Liver (tissue), 9 donors: ENCODE data around the gene RPA3. TPM values are rescaled to one million over a fixed set of nuclear protein-coding genes. Genes with fewer than 3 reads are reported as not detected.
A peak's percentile ranks its signal among the peaks of the same experiment; 100 is the strongest.

Experiments used
- DNase-seq: peaks from one replicate; pipeline ENCODE4 v3.0.0-alpha.2; 2017; ENCODE audit warnings: low spot score
- H3K27ac ChIP-seq, 2 donors: one replicate each; pipeline ENCODE4 v1.7.0; 2013; ENCODE audit warnings: inconsistent platforms in 2 of 2, low read length in 2 of 2, control low read depth in 1 of 2, low read depth in 1 of 2, mild to moderate bottlenecking in 1 of 2
- H3K27me3 ChIP-seq, 4 donors: one replicate each; pipeline versions ENCODE4 v1.6.1 to v1.7.0; 2013; ENCODE audit warnings: low read length in 3 of 4, inconsistent platforms in 1 of 4, mild to moderate bottlenecking in 1 of 4, moderate library complexity in 1 of 4; ENCODE audit not compliant: control insufficient read depth in 4 of 4, insufficient read depth in 4 of 4
- H3K36me3 ChIP-seq, 4 donors: one replicate each; pipeline versions ENCODE4 v1.6.1 to v1.7.0; 2013; ENCODE audit warnings: low read length in 3 of 4, mild to moderate bottlenecking in 3 of 4, low read depth in 1 of 4, moderate library complexity in 1 of 4; ENCODE audit not compliant: control insufficient read depth in 4 of 4, insufficient read depth in 3 of 4
- H3K4me1 ChIP-seq, 4 donors: one replicate each; pipeline versions ENCODE4 v1.6.1 to v1.7.0; 2013; ENCODE audit warnings: low read length in 3 of 4, mild to moderate bottlenecking in 3 of 4, moderate library complexity in 1 of 4; ENCODE audit not compliant: control insufficient read depth in 4 of 4, insufficient read depth in 4 of 4
- H3K4me3 ChIP-seq, 3 donors: one replicate each; pipeline versions ENCODE4 v1.6.1 to v1.7.0; 2013; ENCODE audit warnings: low read length in 3 of 3, control low read depth in 1 of 3, low read depth in 1 of 3, mild to moderate bottlenecking in 1 of 3
- H3K9ac ChIP-seq, 2 donors: one replicate each; pipeline ENCODE4 v1.7.0; 2013; ENCODE audit warnings: low read length in 2 of 2, mild to moderate bottlenecking in 2 of 2, moderate library complexity in 2 of 2, control low read depth in 1 of 2, low read depth in 1 of 2
- H3K9me3 ChIP-seq, 4 donors: one replicate each; pipeline versions ENCODE4 v1.6.1 to v1.7.0; 2013; ENCODE audit warnings: low read length in 3 of 4; ENCODE audit not compliant: control insufficient read depth in 4 of 4
- EGR1 ChIP-seq, 2 donors: IDR thresholded peaks; 2 replicates each; pipeline ENCODE4 v1.6.1; 2016 to 2018; ENCODE audit warnings: antibody characterized with exemption in 2 of 2, low read depth in 2 of 2
- FOXA1 ChIP-seq: IDR thresholded peaks from 2 replicates; pipeline ENCODE4 v1.6.1; 2016; ENCODE audit warnings: antibody characterized with exemption
- FOXA2 ChIP-seq: IDR thresholded peaks from 2 replicates; pipeline ENCODE4 v1.6.1; 2016; ENCODE audit warnings: antibody characterized with exemption
- GABPA ChIP-seq, 2 donors: IDR thresholded peaks in 1 of 2; conservative IDR thresholded peaks in 1 of 2; 2 replicates each; pipeline ENCODE4 v1.6.1; 2016; ENCODE audit warnings: antibody characterized with exemption in 2 of 2, mild to moderate bottlenecking in 1 of 2, moderate library complexity in 1 of 2
- HNF4A ChIP-seq, 2 donors: conservative IDR thresholded peaks; 2 replicates each; pipeline ENCODE4 v1.6.1; 2016; ENCODE audit warnings: antibody characterized with exemption in 2 of 2, mild to moderate bottlenecking in 2 of 2
- HNF4G ChIP-seq: IDR thresholded peaks from 2 replicates; pipeline ENCODE4 v1.6.1; 2016; ENCODE audit warnings: antibody characterized with exemption
- JUND ChIP-seq, 2 donors: IDR thresholded peaks; 2 replicates each; pipeline ENCODE4 v1.6.1; 2016; ENCODE audit warnings: antibody characterized with exemption in 2 of 2
- NR2F2 ChIP-seq: IDR thresholded peaks from 2 replicates; pipeline ENCODE4 v1.6.1; 2016; ENCODE audit warnings: antibody characterized with exemption
- RAD21 ChIP-seq, 2 donors: IDR thresholded peaks; 2 replicates each; pipeline ENCODE4 v1.6.1; 2016; ENCODE audit warnings: antibody characterized with exemption in 2 of 2, mild to moderate bottlenecking in 2 of 2
- RXRA ChIP-seq, 2 donors: IDR thresholded peaks; 2 replicates each; pipeline ENCODE4 v1.6.1; 2017 to 2018; ENCODE audit warnings: antibody characterized with exemption in 2 of 2, mild to moderate bottlenecking in 1 of 2
- SP1 ChIP-seq: IDR thresholded peaks from 2 replicates; pipeline ENCODE4 v1.6.1; 2018; ENCODE audit warnings: antibody characterized with exemption, mild to moderate bottlenecking
- TAF1 ChIP-seq: conservative IDR thresholded peaks from 2 replicates; pipeline ENCODE4 v1.6.1; 2016; ENCODE audit warnings: antibody characterized with exemption, mild to moderate bottlenecking
- YY1 ChIP-seq: IDR thresholded peaks from 2 replicates; pipeline ENCODE4 v1.6.1; 2016; ENCODE audit warnings: antibody characterized with exemption, mild to moderate bottlenecking
- WGBS: extraction: QIAGEN DNeasy Blood & Tissue Kit; methylation state at CpG from one replicate; pipeline ENCODE4 v1.1.7; 2013; 5-methylcytosine and 5-hydroxymethylcytosine counted together
- polyA plus RNA-seq, 2 donors: library from polyadenylated mRNA; stranded (reverse) in 1 of 2; unstranded in 1 of 2; fragments of 200-250 nt in 1 of 2; fragments of >200 nt in 1 of 2; fragmentation: Nextera tagmentation in 1 of 2; extraction: Ambion mirVana in 1 of 2; gene quantifications; one replicate each; pipeline versions ENCODE4 v1.2.1 to v1.2.3, GENCODE V29; 2013 to 2015
- total RNA-seq, 2 donors: library from RNA; depleted of rRNA; stranded (reverse); fragments of >200 nt; gene quantifications; one replicate each; pipeline ENCODE4 v1.2.3, GENCODE V29; 2014
- TF ChIP-seq, protein P1 (sequence below): IDR thresholded peaks from 2 replicates; pipeline ENCODE4 v1.6.1; 2016; ENCODE audit warnings: antibody characterized with exemption
- TF ChIP-seq, protein P2 (sequence below): fragments of 150-350 bp; IDR thresholded peaks from 2 replicates; pipeline ENCODE4 v1.5.1; 2017; ENCODE audit warnings: improper control_type of control experiment, low read depth, low read length; ENCODE audit not compliant: missing input control
- TF ChIP-seq, protein P3 (sequence below): IDR thresholded peaks from 2 replicates; pipeline ENCODE4 v1.6.1; 2016; ENCODE audit warnings: antibody characterized with exemption
- TF ChIP-seq, protein P4 (sequence below): IDR thresholded peaks from 2 replicates; pipeline ENCODE4 v1.6.1; 2016; ENCODE audit warnings: antibody characterized with exemption, mild to moderate bottlenecking
- TF ChIP-seq, protein P5 (sequence below): IDR thresholded peaks from 2 replicates; pipeline ENCODE4 v1.6.1; 2016; ENCODE audit warnings: antibody characterized with exemption
- donor health status: healthy.
- donor health status: healthy.
- donor health status: healthy.
- donor health status: healthy.
- donor health status: healthy.

The RPA3 gene
- total and polyA plus RNA-seq, 4 donors, result 13.0 to 53.1 (median 18.6) TPM

DNA sequence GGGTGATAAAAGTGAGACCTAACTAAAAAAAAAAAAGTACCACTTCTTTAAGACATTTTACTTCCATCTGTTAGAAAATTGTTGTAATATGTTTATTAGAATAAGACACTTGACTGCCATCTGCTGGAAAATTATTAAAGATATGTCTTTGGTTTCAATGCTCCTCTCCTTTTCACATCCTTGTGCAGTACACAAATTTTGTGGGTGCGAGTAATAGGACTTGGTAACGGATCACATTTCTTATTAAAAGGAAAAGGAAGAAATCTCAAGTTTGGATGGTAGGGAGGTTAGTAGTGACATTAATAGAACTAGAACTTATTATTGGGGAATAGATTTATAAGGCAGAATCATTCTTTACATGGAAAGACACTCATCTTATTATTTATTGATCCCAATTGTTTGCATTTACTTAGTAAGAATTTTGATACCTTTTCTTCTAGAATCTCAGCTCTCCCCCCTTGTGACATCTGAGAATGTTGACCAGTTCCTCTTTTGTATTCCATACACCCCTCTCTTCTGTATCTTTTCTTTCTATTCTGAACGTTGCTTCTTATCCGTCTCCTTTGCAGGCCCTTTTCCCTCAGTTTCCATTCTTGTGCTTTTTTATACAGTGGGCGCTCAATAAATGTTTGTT is 43.0 kb upstream of the RPA3 start:
- H3K36me3 ChIP-seq, result no peaks in the 10 kb centered on the region
- peaks cover 0 to 9% (median 8%) of the 10 kb centered on the region in 4 donors for H3K4me1 ChIP-seq
- DNase-seq, result no peak
- H3K4me3 ChIP-seq, result peak overlapping the region; percentile 56 to 68 (median 57)
- no peaks in the 10 kb centered on the region for H3K9me3 ChIP-seq
- peak overlapping the region; percentile 43 to 56 for H3K27ac ChIP-seq
- TF ChIP-seq, protein P1, sequence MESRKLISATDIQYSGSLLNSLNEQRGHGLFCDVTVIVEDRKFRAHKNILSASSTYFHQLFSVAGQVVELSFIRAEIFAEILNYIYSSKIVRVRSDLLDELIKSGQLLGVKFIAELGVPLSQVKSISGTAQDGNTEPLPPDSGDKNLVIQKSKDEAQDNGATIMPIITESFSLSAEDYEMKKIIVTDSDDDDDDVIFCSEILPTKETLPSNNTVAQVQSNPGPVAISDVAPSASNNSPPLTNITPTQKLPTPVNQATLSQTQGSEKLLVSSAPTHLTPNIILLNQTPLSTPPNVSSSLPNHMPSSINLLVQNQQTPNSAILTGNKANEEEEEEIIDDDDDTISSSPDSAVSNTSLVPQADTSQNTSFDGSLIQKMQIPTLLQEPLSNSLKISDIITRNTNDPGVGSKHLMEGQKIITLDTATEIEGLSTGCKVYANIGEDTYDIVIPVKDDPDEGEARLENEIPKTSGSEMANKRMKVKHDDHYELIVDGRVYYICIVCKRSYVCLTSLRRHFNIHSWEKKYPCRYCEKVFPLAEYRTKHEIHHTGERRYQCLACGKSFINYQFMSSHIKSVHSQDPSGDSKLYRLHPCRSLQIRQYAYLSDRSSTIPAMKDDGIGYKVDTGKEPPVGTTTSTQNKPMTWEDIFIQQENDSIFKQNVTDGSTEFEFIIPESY, result no peak
- TF ChIP-seq, protein P2, sequence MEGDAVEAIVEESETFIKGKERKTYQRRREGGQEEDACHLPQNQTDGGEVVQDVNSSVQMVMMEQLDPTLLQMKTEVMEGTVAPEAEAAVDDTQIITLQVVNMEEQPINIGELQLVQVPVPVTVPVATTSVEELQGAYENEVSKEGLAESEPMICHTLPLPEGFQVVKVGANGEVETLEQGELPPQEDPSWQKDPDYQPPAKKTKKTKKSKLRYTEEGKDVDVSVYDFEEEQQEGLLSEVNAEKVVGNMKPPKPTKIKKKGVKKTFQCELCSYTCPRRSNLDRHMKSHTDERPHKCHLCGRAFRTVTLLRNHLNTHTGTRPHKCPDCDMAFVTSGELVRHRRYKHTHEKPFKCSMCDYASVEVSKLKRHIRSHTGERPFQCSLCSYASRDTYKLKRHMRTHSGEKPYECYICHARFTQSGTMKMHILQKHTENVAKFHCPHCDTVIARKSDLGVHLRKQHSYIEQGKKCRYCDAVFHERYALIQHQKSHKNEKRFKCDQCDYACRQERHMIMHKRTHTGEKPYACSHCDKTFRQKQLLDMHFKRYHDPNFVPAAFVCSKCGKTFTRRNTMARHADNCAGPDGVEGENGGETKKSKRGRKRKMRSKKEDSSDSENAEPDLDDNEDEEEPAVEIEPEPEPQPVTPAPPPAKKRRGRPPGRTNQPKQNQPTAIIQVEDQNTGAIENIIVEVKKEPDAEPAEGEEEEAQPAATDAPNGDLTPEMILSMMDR, result peak; percentile 26
- peak; percentile 69 to 74 for TF ChIP-seq RAD21 (IDR thresholded peaks at IDR 0.05)
- TF ChIP-seq EGR1 (IDR thresholded peaks at IDR 0.05; ENCODE audit: low read depth in 2 of 2), result no peak
- peak in 1 of 2 donors; percentile 18 for TF ChIP-seq HNF4A (conservative IDR thresholded peaks at IDR 0.05)
- H3K27me3 ChIP-seq, result no peaks in the 10 kb centered on the region
- WGBS, result 46% methylated on average over 5 of the region's 5 CpGs
- H3K9ac ChIP-seq, result peak overlapping the region in 1 of 2 donors; percentile 73

DNA sequence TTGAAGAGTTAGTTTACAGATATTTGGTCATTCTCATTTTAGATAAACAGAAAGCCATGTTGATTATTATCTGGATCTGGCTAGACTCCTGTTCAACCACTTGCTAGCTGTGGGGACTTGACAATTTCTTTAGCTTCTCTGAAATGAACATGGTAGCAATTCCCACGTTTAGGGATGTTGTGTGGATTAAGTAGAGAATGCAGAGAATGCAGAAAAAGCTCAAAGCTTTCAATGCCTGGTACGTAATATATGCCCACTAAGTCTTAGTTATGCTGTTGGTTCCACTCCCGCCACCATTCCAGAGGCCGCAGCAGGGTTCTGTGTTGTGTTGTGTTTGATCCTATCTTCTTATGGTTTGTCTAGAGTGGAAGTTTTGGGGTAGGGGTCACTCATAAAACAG is 39.2 kb upstream of the RPA3 start:
- Histone ChIP-seq H3K27me3 (no peaks in the 10 kb centered on the region), H3K9me3 (no peaks in the 10 kb centered on the region), H3K4me1 (peaks cover 0 to 9% (median 8%) of the 10 kb centered on the region in 4 donors), H3K4me3 (no peak overlapping the region), H3K36me3 (no peaks in the 10 kb centered on the region), H3K9ac (no peak overlapping the region), H3K27ac (no peak overlapping the region)
- 93% methylated on average over 4 of the region's 4 CpGs for WGBS
- no peak for TF ChIP-seq EGR1 (IDR thresholded peaks at IDR 0.05; ENCODE audit: low read depth in 2 of 2)
- no peak for TF ChIP-seq YY1
- TF ChIP-seq NR2F2, result no peak
- no peak for TF ChIP-seq HNF4A (conservative IDR thresholded peaks at IDR 0.05)
- TF ChIP-seq, protein P3, sequence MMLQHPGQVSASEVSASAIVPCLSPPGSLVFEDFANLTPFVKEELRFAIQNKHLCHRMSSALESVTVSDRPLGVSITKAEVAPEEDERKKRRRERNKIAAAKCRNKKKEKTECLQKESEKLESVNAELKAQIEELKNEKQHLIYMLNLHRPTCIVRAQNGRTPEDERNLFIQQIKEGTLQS, result no peak
- TF ChIP-seq RXRA (IDR thresholded peaks at IDR 0.05), result no peak
- TF ChIP-seq, protein P1, result no peak
- TF ChIP-seq, protein P4, sequence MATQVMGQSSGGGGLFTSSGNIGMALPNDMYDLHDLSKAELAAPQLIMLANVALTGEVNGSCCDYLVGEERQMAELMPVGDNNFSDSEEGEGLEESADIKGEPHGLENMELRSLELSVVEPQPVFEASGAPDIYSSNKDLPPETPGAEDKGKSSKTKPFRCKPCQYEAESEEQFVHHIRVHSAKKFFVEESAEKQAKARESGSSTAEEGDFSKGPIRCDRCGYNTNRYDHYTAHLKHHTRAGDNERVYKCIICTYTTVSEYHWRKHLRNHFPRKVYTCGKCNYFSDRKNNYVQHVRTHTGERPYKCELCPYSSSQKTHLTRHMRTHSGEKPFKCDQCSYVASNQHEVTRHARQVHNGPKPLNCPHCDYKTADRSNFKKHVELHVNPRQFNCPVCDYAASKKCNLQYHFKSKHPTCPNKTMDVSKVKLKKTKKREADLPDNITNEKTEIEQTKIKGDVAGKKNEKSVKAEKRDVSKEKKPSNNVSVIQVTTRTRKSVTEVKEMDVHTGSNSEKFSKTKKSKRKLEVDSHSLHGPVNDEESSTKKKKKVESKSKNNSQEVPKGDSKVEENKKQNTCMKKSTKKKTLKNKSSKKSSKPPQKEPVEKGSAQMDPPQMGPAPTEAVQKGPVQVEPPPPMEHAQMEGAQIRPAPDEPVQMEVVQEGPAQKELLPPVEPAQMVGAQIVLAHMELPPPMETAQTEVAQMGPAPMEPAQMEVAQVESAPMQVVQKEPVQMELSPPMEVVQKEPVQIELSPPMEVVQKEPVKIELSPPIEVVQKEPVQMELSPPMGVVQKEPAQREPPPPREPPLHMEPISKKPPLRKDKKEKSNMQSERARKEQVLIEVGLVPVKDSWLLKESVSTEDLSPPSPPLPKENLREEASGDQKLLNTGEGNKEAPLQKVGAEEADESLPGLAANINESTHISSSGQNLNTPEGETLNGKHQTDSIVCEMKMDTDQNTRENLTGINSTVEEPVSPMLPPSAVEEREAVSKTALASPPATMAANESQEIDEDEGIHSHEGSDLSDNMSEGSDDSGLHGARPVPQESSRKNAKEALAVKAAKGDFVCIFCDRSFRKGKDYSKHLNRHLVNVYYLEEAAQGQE, result no peak
- TF ChIP-seq, protein P2, result no peak
- TF ChIP-seq FOXA1, result no peak
- no peak for TF ChIP-seq HNF4G
- TF ChIP-seq RAD21 (IDR thresholded peaks at IDR 0.05), result no peak
- TF ChIP-seq SP1, result no peak
- no peak for TF ChIP-seq TAF1
- TF ChIP-seq, protein P5, sequence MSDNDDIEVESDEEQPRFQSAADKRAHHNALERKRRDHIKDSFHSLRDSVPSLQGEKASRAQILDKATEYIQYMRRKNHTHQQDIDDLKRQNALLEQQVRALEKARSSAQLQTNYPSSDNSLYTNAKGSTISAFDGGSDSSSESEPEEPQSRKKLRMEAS, result no peak
- no peak for TF ChIP-seq FOXA2
- no peak for TF ChIP-seq GABPA (IDR thresholded peaks at IDR 0.05 in 1 of 2, conservative IDR thresholded peaks at IDR 0.05 in 1 of 2)
- no peak for TF ChIP-seq JUND (IDR thresholded peaks at IDR 0.05)
- no peak for DNase-seq
